Activated CD4-positive, alpha-beta T cell treated with anti-CD3 and anti-CD28 coated beads for 1 hour (primary cell): ENCODE results near the gene FIBIN.

Experiments used
- DNase-seq: peaks from one replicate; pipeline ENCODE4 v3.0.0-alpha.2; 2020

The FIBIN gene

GRCh38 chr11:27025312-27025955 is 31.5 kb downstream of the FIBIN start:
- no peak for DNase-seq

- no peak for DNase-seq
Measured at GRCh38 chr11:27025957-27026733, 32.2 kb downstream of the FIBIN start.

- DNase-seq: no peak
Measured at GRCh38 chr11:27028561-27028965, 34.7 kb downstream of the FIBIN start.

- no peak for DNase-seq
Measured at GRCh38 chr11:27029966-27030365, 36.1 kb downstream of the FIBIN start.

- DNase-seq: no peak
Measured at GRCh38 chr11:27031754-27032153, 37.8 kb downstream of the FIBIN start.

- DNase-seq: no peak
Measured at GRCh38 chr11:27039873-27040272, 46.0 kb downstream of the FIBIN start.

- DNase-seq: no peak
Measured at GRCh38 chr11:27040302-27041115, 46.6 kb downstream of the FIBIN start, which contains the start of gene BBOX1. Gene BBOX1, plus strand, starts transcription at chr11:27040815. Its CDS starts 14,616 bp downstream, at chr11:27055431.

- DNase-seq: no peak
Measured at GRCh38 chr11:27041141-27041899, 47.4 kb downstream of the FIBIN start.
